Measurements from ENCODE around the gene PNPLA2.

The PNPLA2 gene

DNA sequence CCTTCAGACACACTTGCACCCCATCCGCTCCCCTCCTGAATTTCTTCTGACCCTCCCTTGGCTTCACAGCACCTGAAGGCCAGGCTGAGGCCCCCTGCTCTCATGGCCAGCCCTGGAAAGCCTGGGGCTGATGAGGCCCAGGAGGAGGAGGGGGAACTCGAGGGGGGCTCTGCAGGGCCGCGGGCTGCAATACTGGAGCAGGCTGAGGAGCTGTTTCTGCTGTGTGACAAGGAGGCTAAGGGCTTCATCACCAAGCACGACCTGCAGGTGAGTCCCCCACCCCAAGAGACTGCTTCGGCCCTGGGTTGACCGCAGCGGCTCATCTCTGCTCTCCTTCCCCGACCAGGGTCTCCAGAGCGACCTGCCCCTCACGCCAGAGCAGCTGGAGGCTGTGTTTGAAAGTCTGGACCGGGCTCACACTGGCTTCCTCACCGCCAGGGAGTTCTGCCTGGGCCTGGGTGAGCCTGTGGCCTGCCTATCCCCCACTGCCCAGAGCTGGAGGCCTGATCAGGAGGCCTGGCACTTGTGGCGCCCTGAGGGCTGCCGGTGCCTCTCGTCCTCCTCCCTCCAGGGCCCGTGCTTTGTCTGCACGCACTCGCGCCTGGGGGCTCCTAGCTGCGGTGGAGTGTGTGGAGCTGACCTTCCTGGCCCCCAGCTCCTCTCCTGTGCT lies 9.9 kb downstream of the PNPLA2 start:
- Histone ChIP-seq H3K27ac (no peak overlapping the region), H3K4me1 (ENCODE audit: low read depth, poor library complexity, severe bottlenecking) (peaks cover 59% of the 10 kb centered on the region), H3K27me3 (ENCODE audit: insufficient read depth, low read depth) (peaks cover 35% of the 10 kb centered on the region)

GRCh38 chr11:829176-829846 lies 10.6 kb downstream of the PNPLA2 start:
- Histone ChIP-seq H3K4me2 (peak overlapping the region; percentile 99), H3K79me2 (ENCODE audit: insufficient read depth, low read depth) (no peaks in the 10 kb centered on the region), H3K4me1 (ENCODE audit: low read depth, poor library complexity, severe bottlenecking) (peaks cover 64% of the 10 kb centered on the region), H2AFZ (ENCODE audit: low read depth) (peak overlapping the region; percentile 60; the same call in 1 of the 2 replicates), H3K27ac (no peak overlapping the region), H4K20me1 (ENCODE audit: insufficient read depth) (no peaks in the 10 kb centered on the region), H3K9ac (no peak overlapping the region), H3K36me3 (ENCODE audit: insufficient read depth) (no peaks in the 10 kb centered on the region), H3K4me3 (IDR thresholded peaks at IDR 0.05; ENCODE audit: insufficient read depth, low read depth, low read length) (no peak overlapping the region), H3K27me3 (ENCODE audit: insufficient read depth, low read depth) (peaks cover 35% of the 10 kb centered on the region)
- TF ChIP-seq, protein P1, sequence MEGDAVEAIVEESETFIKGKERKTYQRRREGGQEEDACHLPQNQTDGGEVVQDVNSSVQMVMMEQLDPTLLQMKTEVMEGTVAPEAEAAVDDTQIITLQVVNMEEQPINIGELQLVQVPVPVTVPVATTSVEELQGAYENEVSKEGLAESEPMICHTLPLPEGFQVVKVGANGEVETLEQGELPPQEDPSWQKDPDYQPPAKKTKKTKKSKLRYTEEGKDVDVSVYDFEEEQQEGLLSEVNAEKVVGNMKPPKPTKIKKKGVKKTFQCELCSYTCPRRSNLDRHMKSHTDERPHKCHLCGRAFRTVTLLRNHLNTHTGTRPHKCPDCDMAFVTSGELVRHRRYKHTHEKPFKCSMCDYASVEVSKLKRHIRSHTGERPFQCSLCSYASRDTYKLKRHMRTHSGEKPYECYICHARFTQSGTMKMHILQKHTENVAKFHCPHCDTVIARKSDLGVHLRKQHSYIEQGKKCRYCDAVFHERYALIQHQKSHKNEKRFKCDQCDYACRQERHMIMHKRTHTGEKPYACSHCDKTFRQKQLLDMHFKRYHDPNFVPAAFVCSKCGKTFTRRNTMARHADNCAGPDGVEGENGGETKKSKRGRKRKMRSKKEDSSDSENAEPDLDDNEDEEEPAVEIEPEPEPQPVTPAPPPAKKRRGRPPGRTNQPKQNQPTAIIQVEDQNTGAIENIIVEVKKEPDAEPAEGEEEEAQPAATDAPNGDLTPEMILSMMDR (conservative IDR thresholded peaks at IDR 0.05; ENCODE audit: low read depth, low read length) = no peak

More for the DNA sequence above, 9.9 kb downstream of the PNPLA2 start:
- H2AFZ ChIP-seq (ENCODE audit: low read depth) = no peak overlapping the region
- peak overlapping the region; percentile 99; the same call in 1 of the 2 replicates for H3K4me2 ChIP-seq
- H3K36me3 ChIP-seq (ENCODE audit: insufficient read depth) = no peaks in the 10 kb centered on the region
- no peak overlapping the region for H3K9ac ChIP-seq
- H4K20me1 ChIP-seq (ENCODE audit: insufficient read depth) = no peaks in the 10 kb centered on the region
- TF ChIP-seq, protein P1 (conservative IDR thresholded peaks at IDR 0.05; ENCODE audit: low read depth, low read length) = no peak
- H3K4me3 ChIP-seq (IDR thresholded peaks at IDR 0.05; ENCODE audit: insufficient read depth, low read depth, low read length) = no peak overlapping the region
- H3K79me2 ChIP-seq (ENCODE audit: insufficient read depth, low read depth) = no peaks in the 10 kb centered on the region

DNA sequence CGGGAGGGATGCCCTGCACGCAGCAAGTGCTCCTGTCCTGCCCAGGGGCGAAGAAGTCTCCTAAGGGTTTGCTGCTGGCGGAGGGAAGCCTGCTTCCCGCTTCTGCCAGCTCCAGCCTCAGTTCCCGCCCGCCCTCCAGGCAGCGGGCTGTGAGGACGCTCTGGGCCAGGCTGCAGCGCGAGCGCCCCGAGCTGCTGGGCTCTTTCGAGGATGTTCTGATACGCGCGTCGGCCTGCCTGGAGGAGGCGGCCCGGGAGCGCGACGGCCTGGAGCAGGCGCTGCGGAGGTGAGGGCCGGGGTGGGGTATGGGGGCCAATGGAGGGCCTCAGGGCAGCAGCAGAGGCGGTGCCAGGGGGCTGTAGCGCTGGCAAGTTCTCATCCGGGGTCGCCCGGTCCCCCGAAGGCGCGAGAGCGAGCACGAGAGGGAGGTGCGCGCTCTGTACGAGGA lies 11.2 kb downstream of the PNPLA2 start:
- peak overlapping the region; percentile 60; the same call in 1 of the 2 replicates for H2AFZ ChIP-seq (ENCODE audit: low read depth)
- H4K20me1 ChIP-seq (ENCODE audit: insufficient read depth) = no peaks in the 10 kb centered on the region
- H3K27me3 ChIP-seq (ENCODE audit: insufficient read depth, low read depth) = peaks cover 35% of the 10 kb centered on the region
- peaks cover 64% of the 10 kb centered on the region for H3K4me1 ChIP-seq (ENCODE audit: low read depth, poor library complexity, severe bottlenecking)
- TF ChIP-seq, protein P1 (conservative IDR thresholded peaks at IDR 0.05; ENCODE audit: low read depth, low read length) = no peak
- no peaks in the 10 kb centered on the region for H3K79me2 ChIP-seq (ENCODE audit: insufficient read depth, low read depth)
- no peak overlapping the region for H3K27ac ChIP-seq
- no peak overlapping the region for H3K4me3 ChIP-seq (IDR thresholded peaks at IDR 0.05; ENCODE audit: insufficient read depth, low read depth, low read length)
- peak overlapping the region; percentile 99 for H3K4me2 ChIP-seq
- no peaks in the 10 kb centered on the region for H3K36me3 ChIP-seq (ENCODE audit: insufficient read depth)
- H3K9ac ChIP-seq = no peak overlapping the region

DNA sequence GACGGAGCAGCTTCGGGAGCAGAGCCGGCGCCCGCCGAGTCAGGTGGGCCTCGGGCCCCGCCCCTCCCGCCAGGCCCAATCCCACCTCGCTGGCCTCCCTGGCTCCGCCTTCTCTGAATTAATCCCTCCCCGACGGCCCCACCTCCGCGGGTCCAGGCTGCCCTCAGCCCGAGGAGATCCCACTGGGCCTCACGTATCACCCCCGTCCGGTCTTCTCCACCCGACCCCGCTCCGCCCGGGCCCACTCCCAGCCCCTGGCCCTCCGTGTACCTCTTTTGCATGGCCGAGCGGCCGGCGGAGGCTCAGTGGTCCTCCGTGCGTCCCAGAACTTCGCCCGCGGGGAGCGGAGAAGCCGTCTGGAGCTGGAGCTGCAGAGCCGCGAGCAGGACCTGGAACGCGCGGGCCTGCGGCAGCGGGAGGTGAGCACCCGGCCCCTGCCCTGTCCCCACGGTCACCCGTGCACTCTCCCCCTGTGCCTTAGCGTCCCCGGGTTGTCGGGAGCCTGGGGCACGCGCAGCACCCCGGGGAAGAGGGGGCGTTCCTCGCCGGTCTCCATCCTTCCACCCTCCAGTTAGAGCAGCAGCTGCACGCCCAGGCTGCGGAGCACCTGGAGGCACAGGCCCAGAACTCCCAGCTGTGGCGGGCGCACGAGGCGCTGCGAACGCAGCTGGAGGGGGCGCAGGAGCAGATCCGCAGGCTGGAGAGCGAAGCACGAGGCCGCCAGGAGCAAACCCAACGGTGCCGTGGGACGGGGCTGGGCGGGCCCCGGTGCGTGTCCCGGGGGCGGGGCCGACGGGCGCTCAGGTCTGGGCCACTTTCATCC lies 11.8 kb downstream of the PNPLA2 start:
- peaks cover 35% of the 10 kb centered on the region for H3K27me3 ChIP-seq (ENCODE audit: insufficient read depth, low read depth)
- no peak overlapping the region for H3K27ac ChIP-seq
- H3K4me2 ChIP-seq = peak overlapping the region; percentile 99
- no peaks in the 10 kb centered on the region for H3K79me2 ChIP-seq (ENCODE audit: insufficient read depth, low read depth)
- TF ChIP-seq, protein P1 (conservative IDR thresholded peaks at IDR 0.05; ENCODE audit: low read depth, low read length) = no peak
- no peaks in the 10 kb centered on the region for H4K20me1 ChIP-seq (ENCODE audit: insufficient read depth)
- no peak overlapping the region for H3K9ac ChIP-seq
- H2AFZ ChIP-seq (ENCODE audit: low read depth) = peak overlapping the region; percentile 60
- peaks cover 64% of the 10 kb centered on the region for H3K4me1 ChIP-seq (ENCODE audit: low read depth, poor library complexity, severe bottlenecking)
- no peak overlapping the region for H3K4me3 ChIP-seq (IDR thresholded peaks at IDR 0.05; ENCODE audit: insufficient read depth, low read depth, low read length)
- no peaks in the 10 kb centered on the region for H3K36me3 ChIP-seq (ENCODE audit: insufficient read depth)

Measured in KMS-11 (cell line).